ENCODE data around the gene TMEM101. TPM values are rescaled to one million over a fixed set of nuclear protein-coding genes. Genes with fewer than 3 reads are reported as not detected.
"Not testable (repeated sequence)": the region's sequence is repeated elsewhere in the genome, so short reads cannot be mapped to it uniquely, and the experiment has no call there.

TMEM101 gene
- total RNA-seq, 2 experiments from 2014 or later, result 30.3 to 31.7 TPM

DNA sequence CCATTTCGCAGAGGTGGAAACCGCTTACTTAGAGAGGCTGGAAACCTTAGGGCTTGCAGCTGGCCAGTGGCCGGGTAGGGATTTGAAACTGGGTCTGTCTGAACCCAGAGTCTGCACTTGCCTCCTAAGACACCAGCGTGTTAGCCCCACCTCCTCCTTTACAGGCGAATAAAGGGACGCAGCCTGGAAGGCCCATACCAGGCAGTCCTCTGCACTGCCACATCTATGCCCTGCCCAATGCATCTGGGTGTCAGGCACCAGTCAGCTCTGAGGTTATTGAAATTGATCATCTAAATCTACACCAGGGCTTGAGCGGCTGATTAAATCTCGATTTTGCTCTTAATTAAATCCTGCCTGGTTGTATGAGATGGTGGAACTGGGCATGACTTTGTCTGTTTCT lies 30.2 kb downstream of the TMEM101 start:
- POLR2A ChIA-PET, result no interaction called here
- peaks cover 9% of the 10 kb centered on the region for H3K4me1 Mint-ChIP-seq
- no peak overlapping the region for H3K27ac Mint-ChIP-seq
- ATAC-seq (ENCODE audit: low read depth) (no peak), DNase-seq (no peak)
- H3K27me3 Mint-ChIP-seq, result peaks cover 69% of the 10 kb centered on the region
- H3K4me3 Mint-ChIP-seq, result no peak overlapping the region
- no peaks in the 10 kb centered on the region for H3K9me3 Mint-ChIP-seq
- H3K36me3 Mint-ChIP-seq, result no peaks in the 10 kb centered on the region

DNA sequence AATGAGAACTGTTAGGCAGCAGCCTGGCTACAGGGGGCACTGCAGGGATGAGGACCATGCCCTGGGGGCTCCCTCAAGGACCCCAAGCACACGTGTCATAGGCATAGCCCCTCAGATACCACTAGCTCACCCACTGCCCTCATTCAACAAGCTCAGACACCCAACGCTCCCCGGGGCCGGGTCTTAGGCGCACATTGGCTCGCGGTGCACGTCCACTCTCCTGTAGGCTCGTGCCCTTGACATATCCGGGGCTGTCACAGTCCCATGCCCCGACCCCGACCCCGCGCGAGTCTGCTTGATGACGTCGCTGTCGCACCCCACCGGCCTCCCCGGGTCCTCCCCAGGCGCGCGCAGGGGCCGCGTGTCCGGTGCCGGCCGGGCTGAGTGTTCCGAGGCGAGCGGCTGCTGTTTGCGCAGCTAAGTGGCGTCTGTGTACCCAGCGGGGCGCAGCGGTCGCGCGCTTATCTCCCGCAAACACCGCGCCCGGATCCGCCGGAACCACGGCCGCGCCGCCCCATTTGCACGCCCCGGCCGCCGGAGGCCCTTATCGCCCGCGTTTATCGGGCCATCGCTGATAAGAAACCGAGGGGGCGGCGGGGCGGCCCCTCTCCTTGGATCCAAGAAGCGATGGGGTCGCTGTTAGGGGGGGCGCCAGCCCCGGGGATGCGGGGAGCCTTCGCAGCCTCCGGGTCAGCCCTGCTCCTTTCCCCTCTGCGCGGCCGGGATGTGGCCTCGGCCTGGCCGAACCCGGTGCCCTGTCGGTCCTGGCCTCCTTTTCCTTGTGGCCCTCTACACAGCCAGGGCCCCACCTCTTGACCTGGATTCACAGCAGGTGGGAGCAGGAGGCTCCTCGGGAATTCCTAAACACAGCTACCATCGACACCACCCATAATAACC lies 31.0 kb downstream of the TMEM101 start:
- H3K4me1 Mint-ChIP-seq, result peaks cover 9% of the 10 kb centered on the region
- peak overlapping the region; percentile 48 for H3K4me3 Mint-ChIP-seq
- no peaks in the 10 kb centered on the region for H3K36me3 Mint-ChIP-seq
- ATAC-seq (ENCODE audit: low read depth), result peak; percentile 49
- peaks cover 70% of the 10 kb centered on the region for H3K27me3 Mint-ChIP-seq
- peak; percentile 48 for DNase-seq
- no peak overlapping the region for H3K27ac Mint-ChIP-seq
- POLR2A ChIA-PET, result no interaction called here
- H3K9me3 Mint-ChIP-seq, result no peaks in the 10 kb centered on the region

GRCh38 chr17:43983196-43983514 lies 31.6 kb downstream of the TMEM101 start:
- ATAC-seq (ENCODE audit: low read depth), result no peak

DNA sequence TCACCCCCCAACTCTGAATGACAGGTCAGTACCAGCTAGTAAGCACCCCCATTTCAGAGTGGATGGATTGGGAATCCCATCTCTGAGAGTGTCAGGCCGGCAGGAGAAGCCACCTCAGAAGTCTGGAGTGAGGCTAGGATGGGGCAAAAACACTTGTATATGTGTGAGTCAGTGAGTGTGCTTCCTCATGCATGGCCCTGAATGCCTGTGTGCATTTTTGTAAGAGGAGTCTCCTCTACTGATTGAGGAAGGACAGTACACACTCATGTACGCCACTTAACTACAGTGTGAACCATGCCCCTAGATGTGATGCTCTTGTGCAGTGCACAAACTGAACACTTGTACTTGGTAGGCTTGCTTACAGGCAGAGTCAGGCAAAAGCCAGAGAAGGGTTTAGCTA lies 32.6 kb downstream of the TMEM101 start:
- H3K27me3 Mint-ChIP-seq, result peaks cover 63% of the 10 kb centered on the region
- peaks cover 9% of the 10 kb centered on the region for H3K4me1 Mint-ChIP-seq
- POLR2A ChIA-PET, result no interaction called here
- H3K9me3 Mint-ChIP-seq, result no peaks in the 10 kb centered on the region
- no peak overlapping the region for H3K27ac Mint-ChIP-seq
- H3K36me3 Mint-ChIP-seq, result no peaks in the 10 kb centered on the region
- ATAC-seq (ENCODE audit: low read depth), result no peak
- no peak for DNase-seq
- H3K4me3 Mint-ChIP-seq, result no peak overlapping the region

More at GRCh38 chr17:43983196-43983514, 31.6 kb downstream of the TMEM101 start:
- DNase-seq, result no peak
- peak overlapping the region; percentile 48 for H3K4me3 Mint-ChIP-seq
- peaks cover 71% of the 10 kb centered on the region for H3K27me3 Mint-ChIP-seq
- POLR2A ChIA-PET, result no interaction called here
- no peak overlapping the region for H3K27ac Mint-ChIP-seq
- H3K9me3 Mint-ChIP-seq, result no peaks in the 10 kb centered on the region
- H3K4me1 Mint-ChIP-seq, result peaks cover 9% of the 10 kb centered on the region
- no peaks in the 10 kb centered on the region for H3K36me3 Mint-ChIP-seq

GRCh38 chr17:43979671-43980070 lies 35.1 kb downstream of the TMEM101 start:
- H3K27ac Mint-ChIP-seq, result no peak overlapping the region
- peaks cover 47% of the 10 kb centered on the region for H3K27me3 Mint-ChIP-seq
- ATAC-seq (ENCODE audit: low read depth) (no peak), DNase-seq (no peak)
- no peaks in the 10 kb centered on the region for H3K4me1 Mint-ChIP-seq
- no peaks in the 10 kb centered on the region for H3K36me3 Mint-ChIP-seq
- H3K9me3 Mint-ChIP-seq, result no peaks in the 10 kb centered on the region
- H3K4me3 Mint-ChIP-seq, result no peak overlapping the region
- POLR2A ChIA-PET, result interaction anchor here (0.7 kb wide), 1 partner anchor 76 kb away, joined by 4 read pairs; no protein-coding TSS in a partner anchor

DNA sequence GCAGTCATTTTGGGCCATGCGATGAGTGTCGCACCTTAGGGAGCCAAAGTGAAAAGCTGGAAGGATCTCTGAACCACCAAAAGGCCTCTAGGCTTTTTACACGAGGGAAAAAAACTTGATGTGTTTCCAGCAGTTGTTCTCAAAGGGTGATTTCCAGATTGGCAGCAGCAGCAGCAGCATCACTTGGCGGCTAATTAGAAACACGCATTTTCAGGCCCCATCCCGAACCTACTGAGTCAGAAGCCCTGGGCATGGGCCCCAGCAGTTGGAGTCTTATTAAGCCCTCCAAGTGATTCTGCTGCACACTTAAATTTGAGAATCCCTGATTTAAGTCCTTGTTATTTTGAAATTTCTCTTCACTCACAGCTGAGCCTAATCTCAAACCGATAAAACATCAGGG lies 35.8 kb downstream of the TMEM101 start:
- ATAC-seq (ENCODE audit: low read depth) (no peak), DNase-seq (no peak)
- H3K4me1 Mint-ChIP-seq, result no peaks in the 10 kb centered on the region
- no peak overlapping the region for H3K27ac Mint-ChIP-seq
- H3K27me3 Mint-ChIP-seq, result peaks cover 43% of the 10 kb centered on the region
- H3K4me3 Mint-ChIP-seq, result no peak overlapping the region
- no peaks in the 10 kb centered on the region for H3K9me3 Mint-ChIP-seq
- POLR2A ChIA-PET, result interaction anchor here (0.7 kb wide), 1 partner anchor 76 kb away, joined by 4 read pairs; no protein-coding TSS in a partner anchor
- no peaks in the 10 kb centered on the region for H3K36me3 Mint-ChIP-seq

DNA sequence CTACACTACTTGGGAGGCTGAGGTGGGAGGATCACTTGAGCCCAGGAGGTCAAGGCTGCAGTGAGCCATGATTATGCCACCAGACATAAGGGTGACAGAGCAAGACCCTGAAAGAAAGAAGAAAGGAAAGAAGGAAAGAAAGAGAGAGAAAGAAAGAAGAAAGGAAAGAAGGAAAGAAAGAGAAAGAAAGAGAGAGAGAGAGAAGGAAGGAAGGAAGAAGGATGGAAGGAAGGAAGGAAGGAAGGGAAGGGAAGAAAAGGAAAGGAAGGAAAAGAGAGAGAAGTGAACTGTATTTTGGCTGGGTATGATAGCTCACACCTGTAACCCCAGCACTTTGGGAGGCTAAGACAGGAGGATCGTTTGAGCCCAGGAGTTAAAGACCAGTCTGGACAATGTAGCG lies 36.7 kb downstream of the TMEM101 start:
- POLR2A ChIA-PET, result no interaction called here
- Mint-ChIP-seq H3K36me3 (no peaks in the 10 kb centered on the region), H3K4me1 (no peaks in the 10 kb centered on the region), H3K9me3 (no peaks in the 10 kb centered on the region), H3K4me3 (no peak overlapping the region), H3K27ac (no peak overlapping the region), H3K27me3 (peaks cover 40% of the 10 kb centered on the region)
- ATAC-seq (ENCODE audit: low read depth) (no peak), DNase-seq (no peak)

DNA sequence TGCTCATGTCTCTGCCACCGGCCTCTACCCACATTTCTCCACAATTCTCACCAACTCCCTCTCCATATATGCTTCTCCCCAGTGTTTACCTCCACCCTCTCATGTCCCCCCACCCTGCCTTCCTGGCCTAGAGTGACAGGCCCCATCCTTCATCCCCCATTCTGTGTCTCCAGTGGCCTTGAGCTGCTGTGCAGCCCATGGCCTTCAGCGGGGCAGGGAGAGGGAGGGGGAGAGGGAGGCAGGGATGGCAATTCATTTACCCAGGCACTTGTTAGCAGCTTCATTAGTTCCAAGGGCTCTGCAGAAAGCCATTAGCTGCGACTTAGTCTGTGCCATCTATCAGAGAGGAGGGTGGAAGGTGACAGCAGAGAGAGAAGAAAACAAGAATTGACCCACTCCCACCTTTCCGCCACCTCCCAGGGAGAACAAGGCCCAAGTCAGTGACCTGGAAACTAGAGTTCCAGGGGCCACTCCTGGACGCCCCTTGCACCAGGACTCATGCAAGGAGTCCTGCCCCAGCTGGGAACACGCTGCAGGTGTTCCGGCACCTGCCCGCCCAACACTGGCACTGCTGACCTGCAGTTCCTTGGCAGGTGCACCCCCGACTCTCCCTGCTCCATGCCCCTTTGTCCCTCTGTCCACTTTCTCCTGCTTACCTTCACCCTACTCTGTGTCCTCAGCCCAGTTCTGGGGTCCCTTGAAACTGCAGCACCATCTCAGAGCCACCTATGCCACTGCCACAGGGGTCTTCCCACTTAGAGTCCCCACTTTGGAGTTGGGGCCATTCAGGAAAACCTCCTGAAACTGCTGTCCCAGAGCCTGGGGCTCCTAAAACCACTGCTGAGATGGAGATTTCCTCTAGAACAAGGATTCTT lies 37.6 kb downstream of the TMEM101 start:
- no peak overlapping the region for H3K27ac Mint-ChIP-seq
- POLR2A ChIA-PET, result no interaction called here
- H3K36me3 Mint-ChIP-seq, result no peaks in the 10 kb centered on the region
- no peak overlapping the region for H3K4me3 Mint-ChIP-seq
- ATAC-seq (ENCODE audit: low read depth) (no peak), DNase-seq (no peak)
- peaks cover 33% of the 10 kb centered on the region for H3K27me3 Mint-ChIP-seq
- no peaks in the 10 kb centered on the region for H3K9me3 Mint-ChIP-seq
- H3K4me1 Mint-ChIP-seq, result no peaks in the 10 kb centered on the region

DNA sequence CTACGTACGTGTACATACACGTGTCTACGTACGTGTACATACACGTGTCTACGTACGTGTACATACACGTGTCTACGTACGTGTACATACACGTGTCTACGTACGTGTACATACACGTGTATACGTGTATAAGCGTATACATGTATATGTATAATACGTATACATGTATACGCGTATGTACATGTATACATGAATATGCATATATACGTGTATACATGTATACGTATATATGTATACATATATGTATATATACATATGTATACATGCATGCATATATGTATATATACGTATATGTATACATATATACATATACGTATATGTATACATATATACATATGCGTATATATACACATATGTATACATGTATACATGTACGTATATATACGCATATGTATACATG lies 38.9 kb downstream of the TMEM101 start:
- H3K27me3 Mint-ChIP-seq, result peaks cover 26% of the 10 kb centered on the region
- no peak overlapping the region for H3K4me3 Mint-ChIP-seq
- no peak overlapping the region for H3K27ac Mint-ChIP-seq
- POLR2A ChIA-PET, result no interaction called here
- no peak for ATAC-seq (ENCODE audit: low read depth)
- peaks cover 5% of the 10 kb centered on the region for H3K4me1 Mint-ChIP-seq
- no peaks in the 10 kb centered on the region for H3K9me3 Mint-ChIP-seq
- DNase-seq, result no peak
- no peaks in the 10 kb centered on the region for H3K36me3 Mint-ChIP-seq

DNA sequence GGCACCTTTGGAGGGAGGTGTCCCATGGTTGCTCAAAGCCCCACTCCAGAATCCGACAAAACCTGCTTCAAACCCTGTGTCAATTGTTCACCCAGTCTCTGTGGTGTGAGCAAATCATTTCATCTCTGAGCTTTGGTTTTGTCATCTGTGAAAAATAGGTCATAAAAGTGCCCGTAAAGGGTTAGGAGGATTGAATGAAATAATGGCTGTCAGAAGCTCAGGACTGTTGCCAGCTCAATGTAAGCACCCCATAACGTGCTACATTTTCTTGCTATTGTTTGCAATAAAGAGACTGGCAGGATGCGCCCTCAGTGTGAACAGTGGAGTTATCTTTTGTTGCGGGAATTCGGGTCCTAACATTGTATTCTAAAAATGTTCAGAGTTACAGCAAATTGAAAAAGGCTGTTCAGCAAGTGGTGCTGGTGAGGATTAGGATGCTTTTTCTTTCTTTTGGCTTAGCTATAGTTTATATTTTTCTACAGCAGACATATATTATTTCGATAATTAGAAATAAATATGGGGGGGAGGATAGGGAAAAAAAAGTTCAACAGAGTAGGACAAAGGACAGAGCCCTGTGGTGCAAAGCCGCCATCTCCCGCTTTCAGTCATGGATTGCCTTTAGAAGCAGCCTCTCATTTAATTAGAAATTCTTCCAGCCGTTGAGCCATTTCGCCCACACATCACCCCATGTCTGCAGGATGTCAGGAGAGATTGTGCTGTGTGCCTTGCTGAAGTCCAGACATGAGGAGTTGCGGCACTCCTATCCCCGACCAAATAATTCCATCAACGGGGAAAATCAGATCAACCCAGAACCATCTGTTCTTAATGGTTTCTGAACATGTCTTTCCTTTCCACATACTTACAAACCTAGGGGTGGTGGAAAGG lies 40.1 kb downstream of the TMEM101 start:
- Mint-ChIP-seq H3K27ac (no peak overlapping the region), H3K9me3 (no peaks in the 10 kb centered on the region), H3K36me3 (no peaks in the 10 kb centered on the region), H3K4me3 (no peak overlapping the region), H3K4me1 (peaks cover 5% of the 10 kb centered on the region), H3K27me3 (peaks cover 25% of the 10 kb centered on the region)
- POLR2A ChIA-PET, result no interaction called here
- ATAC-seq (ENCODE audit: low read depth) (no peak), DNase-seq (no peak)

- H3K9me3 Mint-ChIP-seq; H3K27ac Mint-ChIP-seq; DNase-seq; H3K4me1 Mint-ChIP-seq; ATAC-seq (ENCODE audit: low read depth); H3K36me3 Mint-ChIP-seq; H3K4me3 Mint-ChIP-seq: not testable (repeated sequence)
- peaks cover 21% of the 10 kb centered on the region for H3K27me3 Mint-ChIP-seq
- POLR2A ChIA-PET, result interaction anchor here (0.8 kb wide), 1 partner anchor 15 kb away, joined by 3 read pairs; no protein-coding TSS in a partner anchor
These were observed 42.1 kb downstream of the TMEM101 start for GRCh38 chr17:43972444-43973212.

DNA sequence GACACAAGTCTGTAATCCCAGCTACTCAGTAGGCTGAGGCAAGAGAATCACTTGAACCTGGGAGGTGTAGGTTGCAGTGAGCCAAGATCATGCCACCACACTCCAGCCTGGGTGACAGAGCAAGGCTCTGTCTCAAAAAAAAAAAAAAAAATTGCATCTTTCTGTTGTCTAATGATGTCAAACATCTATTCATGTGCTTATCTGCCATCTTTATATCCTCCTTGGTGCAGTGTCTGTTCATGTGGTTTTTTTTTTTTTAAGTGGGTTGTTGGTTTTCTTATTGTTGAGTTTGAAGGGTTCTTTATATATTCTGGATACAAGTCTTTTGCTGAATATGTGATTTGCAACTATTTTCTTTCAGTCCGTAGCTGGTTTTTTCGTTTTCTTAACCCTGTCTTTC lies 43.3 kb downstream of the TMEM101 start:
- H3K27ac Mint-ChIP-seq; H3K9me3 Mint-ChIP-seq; H3K36me3 Mint-ChIP-seq; POLR2A ChIA-PET; H3K4me3 Mint-ChIP-seq; ATAC-seq (ENCODE audit: low read depth); H3K4me1 Mint-ChIP-seq; DNase-seq: not testable (repeated sequence)
- peaks cover 22% of the 10 kb centered on the region for H3K27me3 Mint-ChIP-seq
